ENCODE data around the gene GPR176.

DNA sequence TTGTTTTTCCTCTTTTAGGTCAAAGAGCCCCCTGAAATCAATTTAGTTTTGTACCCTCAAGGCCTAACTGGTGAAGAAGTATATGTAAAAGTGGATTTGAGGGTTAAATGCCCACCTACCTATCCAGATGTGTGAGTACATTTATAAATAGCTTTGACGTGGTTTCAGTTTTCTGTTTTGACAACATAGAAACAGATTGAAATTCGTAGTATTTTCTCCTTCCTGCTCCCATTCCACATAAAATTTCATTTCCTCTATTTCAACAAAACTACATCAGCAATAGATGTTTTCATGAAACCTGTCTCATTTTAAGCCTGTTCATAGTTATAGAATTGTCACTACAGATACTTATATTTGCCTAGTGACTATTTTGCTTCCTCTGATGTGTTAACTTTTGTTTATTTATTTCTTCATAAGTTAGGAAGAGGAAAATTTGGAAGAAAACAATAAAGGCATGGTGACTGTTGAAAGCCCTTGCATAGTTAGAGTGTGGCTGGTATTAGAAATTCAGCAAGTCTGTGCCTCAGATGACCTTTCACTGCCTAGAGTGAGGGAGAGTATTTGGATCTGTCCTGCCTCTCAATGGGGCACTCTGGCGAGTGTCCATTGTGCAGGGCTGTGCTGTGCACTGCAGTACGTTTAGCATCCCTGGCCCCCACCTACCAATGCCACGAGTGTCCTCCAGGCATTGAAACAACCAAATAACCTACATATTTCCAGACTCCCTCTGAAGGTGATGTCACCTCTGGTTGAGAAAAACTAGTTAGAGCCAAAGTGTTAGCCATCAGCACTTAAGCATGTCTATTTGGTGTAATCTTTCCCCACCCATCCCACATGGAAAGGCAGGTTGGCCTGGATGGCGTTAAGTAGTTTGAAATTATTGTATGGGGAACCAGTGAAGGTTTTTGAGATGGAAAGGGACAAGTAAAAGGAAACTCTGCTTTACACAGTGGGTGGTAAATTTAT is 19.7 kb upstream of the GPR176 start:
- TF ChIP-seq, protein P1, sequence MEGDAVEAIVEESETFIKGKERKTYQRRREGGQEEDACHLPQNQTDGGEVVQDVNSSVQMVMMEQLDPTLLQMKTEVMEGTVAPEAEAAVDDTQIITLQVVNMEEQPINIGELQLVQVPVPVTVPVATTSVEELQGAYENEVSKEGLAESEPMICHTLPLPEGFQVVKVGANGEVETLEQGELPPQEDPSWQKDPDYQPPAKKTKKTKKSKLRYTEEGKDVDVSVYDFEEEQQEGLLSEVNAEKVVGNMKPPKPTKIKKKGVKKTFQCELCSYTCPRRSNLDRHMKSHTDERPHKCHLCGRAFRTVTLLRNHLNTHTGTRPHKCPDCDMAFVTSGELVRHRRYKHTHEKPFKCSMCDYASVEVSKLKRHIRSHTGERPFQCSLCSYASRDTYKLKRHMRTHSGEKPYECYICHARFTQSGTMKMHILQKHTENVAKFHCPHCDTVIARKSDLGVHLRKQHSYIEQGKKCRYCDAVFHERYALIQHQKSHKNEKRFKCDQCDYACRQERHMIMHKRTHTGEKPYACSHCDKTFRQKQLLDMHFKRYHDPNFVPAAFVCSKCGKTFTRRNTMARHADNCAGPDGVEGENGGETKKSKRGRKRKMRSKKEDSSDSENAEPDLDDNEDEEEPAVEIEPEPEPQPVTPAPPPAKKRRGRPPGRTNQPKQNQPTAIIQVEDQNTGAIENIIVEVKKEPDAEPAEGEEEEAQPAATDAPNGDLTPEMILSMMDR (IDR thresholded peaks at IDR 0.05): no peak
- no peak for TF ChIP-seq POLR2A (IDR thresholded peaks at IDR 0.05)

All from ovary (tissue), 3 donors.